ENCODE data around the gene OPTC.

OPTC gene

DNA sequence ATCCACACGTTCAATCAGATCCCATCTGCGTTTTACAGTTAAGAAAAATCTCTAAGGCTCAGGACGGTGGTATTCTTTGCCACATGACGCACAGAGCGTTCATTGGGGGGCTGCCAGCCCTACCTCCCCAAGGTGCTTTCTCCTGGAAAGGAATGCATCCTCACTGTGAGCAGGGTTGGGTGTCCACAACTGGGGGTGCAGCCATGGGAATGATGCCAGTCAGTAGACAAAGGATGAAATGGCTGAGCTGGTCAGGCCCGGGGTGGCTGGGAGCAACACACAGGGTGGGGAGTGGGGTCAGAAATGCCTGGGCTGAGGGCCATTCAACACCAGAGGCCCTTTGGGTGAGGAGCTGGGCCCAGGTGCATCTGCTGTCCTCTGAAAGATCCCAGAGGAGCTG lies 25.9 kb downstream of the OPTC start:
- no peaks in the 10 kb centered on the region for H3K36me3 Mint-ChIP-seq
- no peak overlapping the region for H3K4me3 Mint-ChIP-seq
- CTCF ChIA-PET = interaction anchor here (2.4 kb wide), 1 partner anchor 15 kb away, joined by 9 read pairs; no protein-coding TSS in a partner anchor
- no peak for DNase-seq
- H3K9me3 Mint-ChIP-seq = no peaks in the 10 kb centered on the region
- H3K27me3 Mint-ChIP-seq = peaks cover 17% of the 10 kb centered on the region
- H3K4me1 Mint-ChIP-seq = no peaks in the 10 kb centered on the region
- H3K27ac Mint-ChIP-seq = no peak overlapping the region

DNA sequence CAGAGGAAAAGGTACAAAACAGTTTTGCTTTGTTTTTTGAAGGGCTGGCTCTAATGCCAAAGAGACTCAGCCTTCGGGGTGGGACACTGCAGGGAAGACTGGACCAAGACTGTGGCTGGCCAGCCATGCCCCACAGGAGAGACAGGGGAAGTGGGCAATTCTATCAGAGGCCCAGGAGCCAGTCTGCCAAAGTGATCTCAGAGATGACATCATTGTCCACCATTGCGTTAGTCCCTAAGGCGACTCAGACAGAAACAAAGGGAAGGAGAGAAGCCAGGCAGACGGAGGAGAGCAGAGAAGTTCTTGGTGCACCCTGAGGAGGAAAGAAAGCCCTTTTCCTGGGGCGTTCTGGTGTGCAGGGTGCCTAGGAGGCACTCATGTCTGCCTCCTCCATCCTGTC lies 26.4 kb downstream of the OPTC start:
- no peak for DNase-seq
- no peaks in the 10 kb centered on the region for H3K36me3 Mint-ChIP-seq
- H3K9me3 Mint-ChIP-seq = no peaks in the 10 kb centered on the region
- no peak overlapping the region for H3K27ac Mint-ChIP-seq
- H3K4me3 Mint-ChIP-seq = no peak overlapping the region
- CTCF ChIA-PET = interaction anchor here (2.4 kb wide), 1 partner anchor 16 kb away, joined by 9 read pairs; no protein-coding TSS in a partner anchor
- H3K27me3 Mint-ChIP-seq = peaks cover 17% of the 10 kb centered on the region
- no peaks in the 10 kb centered on the region for H3K4me1 Mint-ChIP-seq

DNA sequence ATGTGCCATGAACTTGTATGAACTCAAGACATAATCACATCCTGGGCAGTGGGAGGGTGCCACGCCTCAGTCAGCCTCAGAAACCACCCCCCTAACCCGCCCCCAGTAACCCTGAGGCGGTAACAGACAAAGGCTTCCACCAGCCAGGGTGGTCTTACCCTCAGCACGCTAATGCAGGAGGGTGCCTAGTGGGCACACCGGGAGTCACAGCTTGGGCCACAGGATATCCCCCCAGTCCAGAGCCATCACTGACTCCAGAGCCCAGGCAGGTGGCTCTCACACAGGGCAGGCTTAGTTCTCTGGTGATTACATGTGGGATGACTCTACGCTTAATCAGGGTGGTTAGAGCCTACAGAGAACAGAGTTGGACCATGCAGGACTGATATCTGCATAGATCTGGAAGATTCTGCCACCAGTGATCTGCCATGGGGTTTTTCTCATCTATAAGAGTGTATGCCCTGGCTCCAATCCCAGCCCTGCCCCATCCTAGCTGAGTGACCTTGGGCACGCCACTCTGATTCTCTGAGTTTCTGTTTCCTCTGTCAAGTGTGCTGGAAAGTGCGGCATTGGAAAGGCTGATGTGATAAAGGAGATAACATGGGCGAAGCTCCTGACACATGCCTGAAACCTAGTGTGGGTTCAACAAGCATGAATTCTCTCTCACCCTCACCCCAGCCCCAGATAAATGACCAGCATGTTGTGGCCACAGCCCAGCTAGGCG lies 27.3 kb downstream of the OPTC start:
- no peaks in the 10 kb centered on the region for H3K36me3 Mint-ChIP-seq
- H3K9me3 Mint-ChIP-seq = no peaks in the 10 kb centered on the region

DNA sequence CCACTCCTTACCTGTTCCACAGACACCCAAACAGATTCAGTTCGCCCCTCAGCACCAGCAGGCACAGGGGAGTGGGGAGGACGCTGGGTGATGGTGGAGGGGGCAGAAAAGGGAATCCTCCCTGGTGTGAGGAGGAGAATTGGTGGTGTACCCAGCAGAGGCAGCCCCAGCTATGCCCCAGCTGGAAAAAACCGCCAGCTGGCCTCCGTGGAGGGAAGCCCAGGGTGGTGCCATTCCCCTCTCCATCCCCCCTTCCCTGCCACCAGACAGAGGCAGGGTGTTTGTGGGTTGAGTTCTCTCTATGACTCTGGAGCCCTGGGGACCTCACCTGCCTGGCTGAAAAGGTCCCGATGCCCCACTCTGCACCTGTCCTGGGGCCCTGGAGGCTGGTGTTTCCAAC lies 27.9 kb downstream of the OPTC start:
- H3K36me3 Mint-ChIP-seq = no peaks in the 10 kb centered on the region

More for the DNA sequence above, 27.3 kb downstream of the OPTC start:
- H3K4me3 Mint-ChIP-seq = no peak overlapping the region
- no peak overlapping the region for H3K27ac Mint-ChIP-seq
- no peak for DNase-seq
- no peaks in the 10 kb centered on the region for H3K4me1 Mint-ChIP-seq
- CTCF ChIA-PET = interaction anchor here (2.4 kb wide), 1 partner anchor 17 kb away, joined by 9 read pairs; no protein-coding TSS in a partner anchor
- peaks cover 17% of the 10 kb centered on the region for H3K27me3 Mint-ChIP-seq

DNA sequence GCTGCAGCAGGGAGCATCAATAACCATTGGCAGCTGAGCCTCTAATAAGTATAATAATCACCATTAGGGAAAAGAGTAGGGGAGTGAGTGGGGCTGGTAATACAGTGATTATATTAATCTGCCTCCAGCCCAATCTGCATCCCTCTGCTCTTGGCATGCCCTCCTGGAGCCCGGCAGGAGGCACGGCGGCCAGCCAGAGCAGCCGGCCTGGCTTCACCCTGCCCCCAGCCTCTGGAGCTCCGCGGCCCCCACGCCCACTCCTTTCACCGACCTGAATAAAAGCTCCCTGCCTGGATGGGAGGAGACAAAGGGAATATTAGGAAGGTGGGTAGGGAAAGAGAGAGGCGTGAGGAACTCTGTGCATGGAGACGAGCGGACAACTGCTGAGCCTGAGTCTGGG lies 28.3 kb downstream of the OPTC start:
- no peaks in the 10 kb centered on the region for H3K4me1 Mint-ChIP-seq
- CTCF ChIA-PET = no interaction called here
- H3K9me3 Mint-ChIP-seq = no peaks in the 10 kb centered on the region
- DNase-seq = no peak
- no peaks in the 10 kb centered on the region for H3K36me3 Mint-ChIP-seq
- H3K4me3 Mint-ChIP-seq = no peak overlapping the region
- H3K27ac Mint-ChIP-seq = no peak overlapping the region
- peaks cover 10% of the 10 kb centered on the region for H3K27me3 Mint-ChIP-seq

More for the DNA sequence above, 27.9 kb downstream of the OPTC start:
- H3K27ac Mint-ChIP-seq = no peak overlapping the region
- DNase-seq = no peak
- H3K27me3 Mint-ChIP-seq = peaks cover 13% of the 10 kb centered on the region
- H3K4me1 Mint-ChIP-seq = no peaks in the 10 kb centered on the region
- no peaks in the 10 kb centered on the region for H3K9me3 Mint-ChIP-seq
- CTCF ChIA-PET = interaction anchor here (2.4 kb wide), 1 partner anchor 17 kb away, joined by 9 read pairs; no protein-coding TSS in a partner anchor
- no peak overlapping the region for H3K4me3 Mint-ChIP-seq

DNA sequence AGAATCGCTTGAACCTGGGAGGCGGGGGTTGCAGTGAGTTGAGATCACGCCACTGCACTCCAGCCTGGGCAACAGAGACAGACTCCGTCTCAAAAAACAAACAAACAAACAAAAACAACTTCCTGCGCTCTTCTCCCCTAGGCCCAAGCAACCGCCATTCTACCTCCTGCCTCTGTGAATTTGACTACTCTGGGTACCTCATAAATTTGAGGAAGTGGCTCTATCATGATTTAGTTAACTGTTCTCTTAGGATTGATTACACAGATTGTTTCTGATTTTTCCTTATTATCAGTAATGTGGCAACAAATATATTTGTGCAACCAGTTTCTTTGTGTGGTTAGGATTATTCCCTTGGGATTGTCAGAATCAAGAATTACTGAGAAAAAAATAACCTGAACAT lies 29.7 kb downstream of the OPTC start:
- peaks cover 10% of the 10 kb centered on the region for H3K27me3 Mint-ChIP-seq

DNA sequence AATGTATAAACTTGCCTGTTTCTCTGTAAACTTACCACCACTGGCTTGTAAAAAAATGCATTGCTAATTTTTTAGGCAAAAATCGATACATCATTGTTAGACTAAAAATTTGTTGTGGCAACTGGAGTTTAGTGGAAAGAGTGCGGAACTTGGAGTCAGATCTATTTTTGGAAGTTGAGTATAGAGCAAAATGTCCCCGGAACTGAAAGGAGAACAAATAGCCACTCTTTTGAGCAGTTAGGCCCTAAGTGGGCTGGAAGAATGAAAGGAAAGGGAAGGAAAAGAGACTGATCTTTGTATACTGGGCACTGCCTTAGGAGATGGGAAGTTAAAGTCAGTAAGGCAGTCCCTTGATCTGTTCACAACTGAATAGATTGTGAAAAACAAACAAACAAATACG lies 30.2 kb downstream of the OPTC start:
- H3K4me1 Mint-ChIP-seq = no peaks in the 10 kb centered on the region
- no peak overlapping the region for H3K4me3 Mint-ChIP-seq
- peaks cover 10% of the 10 kb centered on the region for H3K27me3 Mint-ChIP-seq
- DNase-seq = no peak
- CTCF ChIA-PET = interaction anchor here (1.0 to 1.4 kb wide), 2 partner anchors 11 to 20 kb away, joined by 3 read pairs; no protein-coding TSS in a partner anchor
- H3K36me3 Mint-ChIP-seq = no peaks in the 10 kb centered on the region
- no peak overlapping the region for H3K27ac Mint-ChIP-seq
- no peaks in the 10 kb centered on the region for H3K9me3 Mint-ChIP-seq

More for the DNA sequence above, 29.7 kb downstream of the OPTC start:
- Mint-ChIP-seq H3K9me3 (no peaks in the 10 kb centered on the region), H3K27ac (no peak overlapping the region), H3K4me3 (no peak overlapping the region), H3K4me1 (no peaks in the 10 kb centered on the region), H3K36me3 (no peaks in the 10 kb centered on the region)
- DNase-seq = no peak
- CTCF ChIA-PET = interaction anchor here (1.4 kb wide), 1 partner anchor 19 kb away, joined by 3 read pairs; no protein-coding TSS in a partner anchor

DNA sequence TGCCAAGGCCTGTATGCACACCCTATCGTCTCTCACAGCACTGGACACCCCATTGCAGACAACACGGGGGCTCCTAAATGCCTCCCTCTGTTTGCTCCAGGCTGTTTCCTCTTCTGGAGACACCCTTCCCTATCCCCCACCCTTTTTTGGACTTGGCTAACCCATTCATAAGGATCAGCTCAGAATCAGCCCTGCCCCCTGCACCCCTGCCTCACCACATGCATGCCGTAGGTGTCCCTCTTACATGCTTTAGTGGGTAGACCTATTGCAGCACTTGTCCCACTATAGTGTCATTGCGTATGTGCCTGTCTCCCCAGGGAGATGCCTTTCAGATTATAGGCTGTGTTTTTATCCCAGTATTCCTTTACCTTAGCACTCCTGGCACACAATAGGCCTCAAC lies 30.9 kb downstream of the OPTC start:
- H3K36me3 Mint-ChIP-seq = no peaks in the 10 kb centered on the region
- no peaks in the 10 kb centered on the region for H3K4me1 Mint-ChIP-seq
- no peak overlapping the region for H3K4me3 Mint-ChIP-seq
- H3K27me3 Mint-ChIP-seq = peaks cover 10% of the 10 kb centered on the region
- H3K9me3 Mint-ChIP-seq = no peaks in the 10 kb centered on the region
- H3K27ac Mint-ChIP-seq = no peak overlapping the region
- CTCF ChIA-PET = interaction anchor here (1.0 to 1.4 kb wide), 2 partner anchors 10 to 178 kb away, joined by 3 read pairs; no protein-coding TSS in a partner anchor
- DNase-seq = no peak

DNA sequence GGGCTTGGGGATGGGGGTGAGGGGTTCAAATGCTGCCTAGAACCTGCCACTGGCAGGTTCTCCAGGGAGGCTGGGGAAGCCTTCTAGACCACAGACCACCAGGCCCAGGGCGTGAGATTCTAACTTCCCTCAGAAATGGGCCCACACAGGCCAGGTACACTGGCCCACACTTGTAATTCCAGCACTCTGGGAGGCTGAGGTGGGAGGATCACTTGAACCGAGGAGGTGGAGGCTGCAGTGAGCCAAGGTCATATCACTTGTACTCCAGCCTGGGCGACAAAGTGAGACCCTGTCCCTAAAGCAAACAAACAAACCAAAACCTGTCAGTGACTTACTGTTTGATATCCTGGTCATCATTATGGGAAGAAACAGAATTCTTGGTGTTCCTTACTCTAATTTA lies 31.7 kb downstream of the OPTC start:
- Mint-ChIP-seq H3K27ac (no peak overlapping the region), H3K27me3 (peaks cover 5% of the 10 kb centered on the region), H3K36me3 (no peaks in the 10 kb centered on the region), H3K9me3 (no peaks in the 10 kb centered on the region), H3K4me3 (no peak overlapping the region), H3K4me1 (no peaks in the 10 kb centered on the region)
- CTCF ChIA-PET = interaction anchor here (1.4 kb wide), 1 partner anchor 177 kb away, joined by 3 read pairs; no protein-coding TSS in a partner anchor
- DNase-seq = no peak

DNA sequence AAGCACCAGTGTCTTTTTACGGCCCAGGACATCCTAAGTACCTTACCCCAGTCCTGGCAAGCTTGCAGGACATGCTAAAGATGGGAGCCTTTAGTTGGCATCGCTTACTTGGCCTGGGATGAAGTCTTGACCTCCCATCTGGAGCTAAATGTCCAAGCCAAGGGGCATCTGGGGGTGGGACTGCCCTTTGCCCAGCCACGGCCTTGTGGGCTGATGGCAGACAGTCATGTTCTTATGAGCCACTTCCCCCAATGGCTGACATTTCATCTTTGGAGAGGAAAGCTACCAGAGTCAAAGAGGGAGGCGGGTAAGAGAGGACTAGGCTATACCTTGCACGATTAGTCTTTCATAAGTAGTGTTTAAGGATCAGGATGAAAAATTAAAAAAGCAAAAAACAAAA lies 32.2 kb downstream of the OPTC start:
- Mint-ChIP-seq H3K4me1 (no peaks in the 10 kb centered on the region), H3K4me3 (no peak overlapping the region), H3K36me3 (no peaks in the 10 kb centered on the region), H3K9me3 (no peaks in the 10 kb centered on the region), H3K27me3 (peaks cover 5% of the 10 kb centered on the region), H3K27ac (no peak overlapping the region)
- no peak for DNase-seq
- CTCF ChIA-PET = interaction anchor here (1.5 kb wide), 1 partner anchor 38 kb away, joined by 3 read pairs; no protein-coding TSS in a partner anchor

DNA sequence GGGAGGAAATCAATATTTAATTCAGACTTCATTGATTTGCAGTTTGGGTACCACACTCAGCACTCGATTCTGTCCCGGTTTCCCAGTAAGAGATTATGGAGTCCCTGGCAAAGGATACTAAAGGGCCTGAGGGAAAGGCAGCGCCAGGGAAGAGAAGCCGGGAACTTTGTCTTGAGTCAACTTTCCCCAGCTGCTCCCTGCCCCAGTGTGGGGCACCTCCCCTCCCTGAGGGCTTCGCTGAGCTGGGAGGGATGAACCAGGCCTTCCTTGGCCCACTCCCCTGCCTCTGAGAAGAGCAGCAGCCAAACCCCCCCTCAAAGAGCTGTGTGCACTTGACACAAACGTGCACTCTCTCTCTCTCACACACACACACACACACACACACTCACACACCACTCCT lies 32.6 kb downstream of the OPTC start:
- no peak overlapping the region for H3K4me3 Mint-ChIP-seq
- CTCF ChIA-PET = interaction anchor here (1.5 kb wide), 1 partner anchor 39 kb away, joined by 3 read pairs; no protein-coding TSS in a partner anchor
- H3K27ac Mint-ChIP-seq = no peak overlapping the region
- H3K4me1 Mint-ChIP-seq = no peaks in the 10 kb centered on the region
- peaks cover 1% of the 10 kb centered on the region for H3K27me3 Mint-ChIP-seq
- no peak for DNase-seq
- no peaks in the 10 kb centered on the region for H3K36me3 Mint-ChIP-seq
- no peaks in the 10 kb centered on the region for H3K9me3 Mint-ChIP-seq

DNA sequence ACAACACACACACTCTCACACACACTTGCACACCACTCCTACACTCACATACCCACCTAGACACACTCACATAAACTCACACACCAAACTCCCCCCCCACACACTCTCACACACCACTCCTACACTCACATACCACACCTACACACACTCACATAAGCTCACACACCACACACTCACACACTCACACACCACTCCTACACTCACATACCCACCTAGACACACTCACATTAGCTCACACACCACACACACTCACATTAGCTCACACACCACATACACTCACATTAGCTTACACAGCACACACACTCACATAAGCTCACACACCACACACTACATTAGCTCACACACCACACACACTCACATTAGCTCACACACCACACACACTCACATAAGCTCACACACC lies 33.1 kb downstream of the OPTC start:
- CTCF ChIA-PET = interaction anchor here (0.7 to 2.0 kb wide), 3 partner anchors 20 to 185 kb away, joined by 3 to 5 read pairs (median 4); no protein-coding TSS in a partner anchor
- Mint-ChIP-seq H3K4me3 (no peak overlapping the region), H3K9me3 (no peaks in the 10 kb centered on the region), H3K27ac (no peak overlapping the region), H3K36me3 (no peaks in the 10 kb centered on the region), H3K27me3 (no peaks in the 10 kb centered on the region), H3K4me1 (no peaks in the 10 kb centered on the region)
- no peak for DNase-seq

DNA sequence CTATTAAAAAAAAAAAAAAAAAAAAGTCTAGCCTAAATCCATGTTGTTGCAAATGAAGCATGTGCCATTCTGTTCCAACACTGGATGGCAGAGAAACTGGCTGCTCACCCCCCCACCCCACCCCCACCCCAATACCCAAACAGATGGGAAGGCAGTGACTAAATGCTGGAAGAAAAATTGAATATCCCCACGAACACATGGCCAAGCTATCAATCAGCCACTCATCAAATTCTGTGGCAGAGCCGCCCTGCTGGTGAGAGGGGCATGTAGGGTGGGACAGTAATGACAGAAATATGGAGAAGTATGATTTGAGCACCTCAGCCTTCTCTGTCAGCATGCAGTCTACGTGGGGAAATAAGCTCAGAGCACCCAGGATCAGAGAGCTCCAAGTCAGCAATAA lies 34.1 kb downstream of the OPTC start:
- Mint-ChIP-seq H3K4me1 (no peaks in the 10 kb centered on the region), H3K9me3 (no peaks in the 10 kb centered on the region), H3K27ac (no peak overlapping the region), H3K36me3 (no peaks in the 10 kb centered on the region), H3K4me3 (no peak overlapping the region), H3K27me3 (no peaks in the 10 kb centered on the region)
- CTCF ChIA-PET = interaction anchor here (2.0 kb wide), 1 partner anchor 186 kb away, joined by 4 read pairs; no protein-coding TSS in a partner anchor
- DNase-seq = no peak

DNA sequence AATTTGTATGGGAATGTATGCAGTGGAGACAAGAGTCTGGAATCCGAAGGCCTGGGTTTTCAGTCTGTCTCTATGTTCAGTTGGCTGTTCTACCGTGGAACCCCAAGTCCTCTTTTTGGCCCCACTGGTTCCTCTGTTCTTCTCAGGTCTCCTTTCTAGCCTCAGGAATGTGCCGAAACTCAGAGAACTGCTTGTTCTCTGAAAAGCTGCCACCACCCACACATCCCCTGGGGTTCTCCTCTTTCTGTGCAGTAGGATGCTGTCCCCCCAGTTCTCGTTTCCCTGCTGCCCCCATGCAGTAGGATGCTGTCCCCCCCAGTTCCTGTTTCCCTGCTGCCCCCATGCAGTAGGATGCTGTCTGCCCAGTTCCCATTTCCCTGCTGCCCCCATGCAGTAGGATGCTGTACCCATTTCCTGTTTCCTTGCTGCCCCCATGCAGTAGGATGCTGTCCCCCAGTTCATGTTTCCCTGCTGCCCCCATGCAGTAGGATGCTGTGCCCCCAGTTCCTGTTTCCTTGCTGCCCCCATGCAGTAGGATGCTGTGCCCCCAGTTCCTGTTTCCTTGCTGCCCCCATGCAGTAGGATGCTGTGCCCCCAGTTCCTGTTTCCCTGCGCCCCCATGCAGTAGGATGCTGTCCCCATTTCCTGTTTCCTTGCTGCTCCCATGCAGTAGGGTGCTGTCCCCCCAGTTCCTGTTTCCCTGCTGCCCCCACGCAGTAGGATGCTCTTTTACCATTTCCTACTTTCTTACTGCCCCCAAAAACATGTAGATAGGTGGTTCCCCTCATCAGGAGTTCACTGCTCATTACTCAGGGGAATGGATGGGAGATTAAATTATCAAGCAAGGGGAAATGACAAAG lies 35.3 kb downstream of the OPTC start:
- Mint-ChIP-seq H3K4me3 (no peak overlapping the region), H3K27ac (no peak overlapping the region), H3K9me3 (no peaks in the 10 kb centered on the region), H3K4me1 (no peaks in the 10 kb centered on the region), H3K27me3 (no peaks in the 10 kb centered on the region), H3K36me3 (no peaks in the 10 kb centered on the region)
- CTCF ChIA-PET = interaction anchor here (2.0 kb wide), 1 partner anchor 187 kb away, joined by 4 read pairs; no protein-coding TSS in a partner anchor
- DNase-seq = no peak
